ENCODE data around the gene OBSCN. TPM values are rescaled to one million over a fixed set of nuclear protein-coding genes. Genes with fewer than 3 reads are reported as not detected.

OBSCN gene
- total RNA-seq, 1 experiment from 2014 or later = 33.3 TPM

DNA sequence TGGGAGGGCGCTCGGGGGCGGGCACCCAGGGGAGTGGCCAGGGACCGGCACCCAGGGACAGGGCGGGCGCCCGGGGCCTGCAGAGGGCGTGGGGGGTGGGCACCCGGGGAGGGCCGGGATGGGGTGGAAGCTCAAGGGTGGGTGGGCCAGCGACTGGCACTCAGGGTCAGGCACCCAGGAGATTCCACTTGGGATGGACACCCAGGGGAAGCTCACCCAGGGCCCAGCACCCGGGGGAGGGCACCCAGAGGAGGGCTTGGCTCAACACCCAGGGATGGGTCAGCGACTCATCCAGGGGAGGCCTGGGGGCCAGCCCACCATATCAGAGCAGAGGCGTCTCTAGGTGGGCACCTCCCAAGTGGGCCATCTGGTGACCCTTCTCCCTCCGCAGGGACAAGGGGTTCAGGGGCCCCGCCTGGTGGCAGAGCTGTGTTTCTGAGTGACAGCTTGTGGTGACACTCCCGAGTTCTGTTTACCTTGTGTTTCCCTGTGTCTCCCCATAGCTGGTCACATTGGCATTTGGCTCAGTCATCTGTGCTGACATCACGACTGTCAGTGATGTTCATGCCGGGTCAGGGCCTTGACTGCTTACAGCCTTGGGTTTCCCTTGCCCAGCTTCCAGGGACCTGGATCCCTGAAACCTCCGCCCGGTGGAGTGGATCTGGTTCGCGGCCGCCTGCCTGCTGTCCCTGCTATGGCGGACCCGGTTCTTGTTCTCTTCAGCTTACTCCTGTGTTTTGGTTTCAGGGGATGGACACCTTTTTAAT, 41.5 kb upstream of the OBSCN start:
- Mint-ChIP-seq H3K4me1 (peaks cover 15 to 30% of the 10 kb centered on the region in 2 experiments), H3K36me3 (ENCODE audit: insufficient read depth in 1 of 3, low read depth in 3 of 3) (peaks cover 0 to 3% (median 2%) of the 10 kb centered on the region in 3 experiments; a peak in 2 of 7 replicates), H3K9me3 (peaks cover 0 to 2% of the 10 kb centered on the region in 2 experiments; a peak in 1 of 5 replicates), H3K27me3 (ENCODE audit: low read depth) (peaks cover 8% of the 10 kb centered on the region), H3K4me3 (peak overlapping the region; percentile 78 to 86), H3K27ac (peak overlapping the region; percentile 3 to 82 (median 59); a peak in 3 of 7 replicates)
- no peak overlapping the region for H3K9ac ChIP-seq (ENCODE audit: extremely low read depth, insufficient read length, low read length)
- no CpG with 5 or more reads among the region's 26 CpGs for WGBS (ENCODE audit: extremely low coverage, insufficient read length, low lambda C conversion rate)
- H3K27me3 ChIP-seq (ENCODE audit: insufficient read depth, low read length) = no peaks in the 10 kb centered on the region
- H2BK15ac ChIP-seq (ENCODE audit: low read depth, low read length) = no peak overlapping the region
- H3K23me2 ChIP-seq (ENCODE audit: insufficient read length, low read depth, low read length, poor library complexity, severe bottlenecking) = peaks cover 2% of the 10 kb centered on the region
- no peak overlapping the region for H3K56ac ChIP-seq (ENCODE audit: insufficient read length, low read depth, low read length)
- no peaks in the 10 kb centered on the region; the same call in 1 of the 2 replicates for H3K4me1 ChIP-seq (ENCODE audit: insufficient read depth, low read length)
- no peak overlapping the region for H3K27ac ChIP-seq (ENCODE audit: insufficient read length, low read depth, low read length)
- TF ChIP-seq, protein P1, sequence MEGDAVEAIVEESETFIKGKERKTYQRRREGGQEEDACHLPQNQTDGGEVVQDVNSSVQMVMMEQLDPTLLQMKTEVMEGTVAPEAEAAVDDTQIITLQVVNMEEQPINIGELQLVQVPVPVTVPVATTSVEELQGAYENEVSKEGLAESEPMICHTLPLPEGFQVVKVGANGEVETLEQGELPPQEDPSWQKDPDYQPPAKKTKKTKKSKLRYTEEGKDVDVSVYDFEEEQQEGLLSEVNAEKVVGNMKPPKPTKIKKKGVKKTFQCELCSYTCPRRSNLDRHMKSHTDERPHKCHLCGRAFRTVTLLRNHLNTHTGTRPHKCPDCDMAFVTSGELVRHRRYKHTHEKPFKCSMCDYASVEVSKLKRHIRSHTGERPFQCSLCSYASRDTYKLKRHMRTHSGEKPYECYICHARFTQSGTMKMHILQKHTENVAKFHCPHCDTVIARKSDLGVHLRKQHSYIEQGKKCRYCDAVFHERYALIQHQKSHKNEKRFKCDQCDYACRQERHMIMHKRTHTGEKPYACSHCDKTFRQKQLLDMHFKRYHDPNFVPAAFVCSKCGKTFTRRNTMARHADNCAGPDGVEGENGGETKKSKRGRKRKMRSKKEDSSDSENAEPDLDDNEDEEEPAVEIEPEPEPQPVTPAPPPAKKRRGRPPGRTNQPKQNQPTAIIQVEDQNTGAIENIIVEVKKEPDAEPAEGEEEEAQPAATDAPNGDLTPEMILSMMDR (conservative IDR thresholded peaks at IDR 0.05) = peak; percentile 45; the same call in 2 of the 3 replicates
- H3K79me2 ChIP-seq (ENCODE audit: insufficient read depth, low read length) = no peaks in the 10 kb centered on the region
- no peaks in the 10 kb centered on the region for H3K9me3 ChIP-seq (ENCODE audit: control insufficient read depth, low read depth, low read length)
- H4K8ac ChIP-seq (replicated peaks; ENCODE audit: insufficient read length, low read depth, low read length) = no peak overlapping the region
- no peaks in the 10 kb centered on the region for H3K79me1 ChIP-seq (ENCODE audit: insufficient read depth, low read depth, low read length, poor library complexity, severe bottlenecking)
- H2BK20ac ChIP-seq (ENCODE audit: low read depth, low read length, poor library complexity, severe bottlenecking) = no peak overlapping the region
- no peak overlapping the region for H4K91ac ChIP-seq (ENCODE audit: insufficient read length, low read depth, low read length)
- H2AK5ac ChIP-seq (ENCODE audit: insufficient read length, low read length) = no peak overlapping the region
- H3K14ac ChIP-seq (ENCODE audit: insufficient read depth, low read length) = no peak overlapping the region
- H4K20me1 ChIP-seq (ENCODE audit: control insufficient read depth, insufficient read depth, insufficient read length) = no peaks in the 10 kb centered on the region
- H2BK5ac ChIP-seq (ENCODE audit: insufficient read length, low read length) = no peak overlapping the region
- peak overlapping the region; percentile 12 for H3K18ac ChIP-seq (ENCODE audit: insufficient read length, low read depth, low read length)
- no peak overlapping the region for H2AFZ ChIP-seq (ENCODE audit: low read length)
- H3T11ph ChIP-seq (ENCODE audit: low read length) = no peak overlapping the region
- H3K4ac ChIP-seq (ENCODE audit: low read depth, low read length) = no peak overlapping the region
- no peak overlapping the region for H4K5ac ChIP-seq (ENCODE audit: insufficient read length, low read depth, low read length)
- H3K4me2 ChIP-seq (ENCODE audit: insufficient read depth, insufficient read length, low read length) = peak overlapping the region; percentile 31
- peak; percentile 78 for DNase-seq
- H2BK120ac ChIP-seq (ENCODE audit: low read depth, low read length, poor library complexity, severe bottlenecking) = no peak overlapping the region
- no peak overlapping the region for H2BK12ac ChIP-seq (ENCODE audit: insufficient read length, low read depth, low read length)
- no peak overlapping the region for H3K23ac ChIP-seq (ENCODE audit: insufficient read length, low read depth, low read length)

Measured in H9 (cell line).